Measurements from ENCODE around the gene HNF4A. TPM values are rescaled to one million over a fixed set of nuclear protein-coding genes. Genes with fewer than 3 reads are reported as not detected.

The HNF4A gene
- total and polyA plus RNA-seq, 9 donors: under 0.01 to 11.1 (median 0.10) TPM; not detected in 1

- no peak overlapping the region for H3K27ac ChIP-seq (ENCODE audit: low read length)
- WGBS (ENCODE audit: insufficient coverage): 63% methylated on average over 10 of the region's 21 CpGs
- peaks cover 5% of the 10 kb centered on the region for H3K27me3 ChIP-seq (ENCODE audit: control insufficient read depth, insufficient read depth, low read length)
- H3K4me1 ChIP-seq (ENCODE audit: control insufficient read depth, insufficient read depth, low read length): no peaks in the 10 kb centered on the region
- H3K4me3 ChIP-seq (ENCODE audit: low read length): no peak overlapping the region
- H3K9me3 ChIP-seq (replicated peaks; ENCODE audit: control insufficient read depth, low read depth, low read length): no peaks in the 10 kb centered on the region
- H3K36me3 ChIP-seq (ENCODE audit: control insufficient read depth, insufficient read depth, low read length): no peaks in the 10 kb centered on the region
- DNase-seq: no peak
These were observed 49.0 kb downstream of the HNF4A start for GRCh38 chr20:44404204-44405181.

GRCh38 chr20:44405257-44405656 is 49.8 kb downstream of the HNF4A start:
- WGBS (ENCODE audit: insufficient coverage): 72% methylated on average over 2 of the region's 6 CpGs
- no peak for DNase-seq
- H3K36me3 ChIP-seq (ENCODE audit: control insufficient read depth, insufficient read depth, low read length): no peaks in the 10 kb centered on the region
- H3K4me1 ChIP-seq (ENCODE audit: control insufficient read depth, insufficient read depth, low read length): no peaks in the 10 kb centered on the region
- no peak overlapping the region for H3K27ac ChIP-seq (ENCODE audit: low read length)
- H3K4me3 ChIP-seq (ENCODE audit: low read length): no peak overlapping the region
- H3K27me3 ChIP-seq (ENCODE audit: control insufficient read depth, insufficient read depth, low read length): peaks cover 5% of the 10 kb centered on the region
- H3K9me3 ChIP-seq (replicated peaks; ENCODE audit: control insufficient read depth, low read depth, low read length): no peaks in the 10 kb centered on the region

- 86% methylated on average over 19 of the region's 20 CpGs for WGBS (ENCODE audit: insufficient coverage)
- H3K4me1 ChIP-seq (ENCODE audit: control insufficient read depth, insufficient read depth, low read length): no peaks in the 10 kb centered on the region
- peaks cover 10% of the 10 kb centered on the region for H3K27me3 ChIP-seq (ENCODE audit: control insufficient read depth, insufficient read depth, low read length)
- no peak overlapping the region for H3K4me3 ChIP-seq (ENCODE audit: low read length)
- no peaks in the 10 kb centered on the region for H3K9me3 ChIP-seq (replicated peaks; ENCODE audit: control insufficient read depth, low read depth, low read length)
- no peaks in the 10 kb centered on the region for H3K36me3 ChIP-seq (ENCODE audit: control insufficient read depth, insufficient read depth, low read length)
- DNase-seq: no peak
- H3K27ac ChIP-seq (ENCODE audit: low read length): no peak overlapping the region
These were observed 50.5 kb downstream of the HNF4A start for GRCh38 chr20:44405785-44406571.

- Histone ChIP-seq H3K9me3 (replicated peaks; ENCODE audit: control insufficient read depth, low read depth, low read length) (no peaks in the 10 kb centered on the region), H3K4me1 (ENCODE audit: control insufficient read depth, insufficient read depth, low read length) (no peaks in the 10 kb centered on the region), H3K27ac (ENCODE audit: low read length) (no peak overlapping the region), H3K4me3 (ENCODE audit: low read length) (no peak overlapping the region), H3K27me3 (ENCODE audit: control insufficient read depth, insufficient read depth, low read length) (peaks cover 8% of the 10 kb centered on the region), H3K36me3 (ENCODE audit: control insufficient read depth, insufficient read depth, low read length) (no peaks in the 10 kb centered on the region)
- no peak for DNase-seq
- 80% methylated on average over 1 of the region's 7 CpGs for WGBS (ENCODE audit: insufficient coverage)
These were observed 51.2 kb downstream of the HNF4A start for GRCh38 chr20:44406572-44407137.

- DNase-seq: no peak
- H3K36me3 ChIP-seq (ENCODE audit: control insufficient read depth, insufficient read depth, low read length): no peaks in the 10 kb centered on the region
- peaks cover 10% of the 10 kb centered on the region for H3K27me3 ChIP-seq (ENCODE audit: control insufficient read depth, insufficient read depth, low read length)
- H3K4me3 ChIP-seq (ENCODE audit: low read length): no peak overlapping the region
- no peaks in the 10 kb centered on the region for H3K4me1 ChIP-seq (ENCODE audit: control insufficient read depth, insufficient read depth, low read length)
- no peak overlapping the region for H3K27ac ChIP-seq (ENCODE audit: low read length)
- H3K9me3 ChIP-seq (replicated peaks; ENCODE audit: control insufficient read depth, low read depth, low read length): no peaks in the 10 kb centered on the region
- WGBS (ENCODE audit: insufficient coverage): 75% methylated on average over 7 of the region's 14 CpGs
These were observed 52.1 kb downstream of the HNF4A start for GRCh38 chr20:44407402-44408184.

DNA sequence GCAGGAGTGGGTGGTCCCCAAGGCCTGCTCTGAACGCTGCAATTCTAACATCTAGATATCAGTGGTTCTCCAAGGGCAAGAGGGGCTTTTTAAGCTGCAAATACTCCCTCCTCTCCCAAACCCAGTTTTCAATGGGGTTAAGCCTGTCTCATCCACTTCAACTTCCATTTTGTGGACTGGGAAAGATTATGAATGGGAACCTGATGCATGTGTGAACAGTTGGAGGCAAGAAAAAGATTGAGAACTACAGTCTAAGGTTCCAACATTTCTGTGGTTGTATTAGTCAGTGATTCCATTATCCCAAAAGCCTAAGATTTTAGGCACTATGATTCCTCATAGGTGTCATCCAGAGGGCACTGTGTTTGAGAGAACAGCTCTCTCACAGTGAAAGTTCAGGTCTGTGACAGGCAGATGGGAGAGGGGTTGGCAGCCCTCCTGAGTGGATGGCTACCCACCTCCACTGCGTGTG is 53.7 kb downstream of the HNF4A start:
- no peaks in the 10 kb centered on the region for H3K4me1 ChIP-seq (ENCODE audit: control insufficient read depth, insufficient read depth, low read length)
- WGBS (ENCODE audit: insufficient coverage): no CpG with 5 or more reads among the region's 2 CpGs
- H3K4me3 ChIP-seq (ENCODE audit: low read length): no peak overlapping the region
- peaks cover 15% of the 10 kb centered on the region for H3K27me3 ChIP-seq (ENCODE audit: control insufficient read depth, insufficient read depth, low read length)
- H3K9me3 ChIP-seq (replicated peaks; ENCODE audit: control insufficient read depth, low read depth, low read length): no peaks in the 10 kb centered on the region
- no peak overlapping the region for H3K27ac ChIP-seq (ENCODE audit: low read length)
- no peaks in the 10 kb centered on the region for H3K36me3 ChIP-seq (ENCODE audit: control insufficient read depth, insufficient read depth, low read length)
- peak; percentile 13 for DNase-seq

DNA sequence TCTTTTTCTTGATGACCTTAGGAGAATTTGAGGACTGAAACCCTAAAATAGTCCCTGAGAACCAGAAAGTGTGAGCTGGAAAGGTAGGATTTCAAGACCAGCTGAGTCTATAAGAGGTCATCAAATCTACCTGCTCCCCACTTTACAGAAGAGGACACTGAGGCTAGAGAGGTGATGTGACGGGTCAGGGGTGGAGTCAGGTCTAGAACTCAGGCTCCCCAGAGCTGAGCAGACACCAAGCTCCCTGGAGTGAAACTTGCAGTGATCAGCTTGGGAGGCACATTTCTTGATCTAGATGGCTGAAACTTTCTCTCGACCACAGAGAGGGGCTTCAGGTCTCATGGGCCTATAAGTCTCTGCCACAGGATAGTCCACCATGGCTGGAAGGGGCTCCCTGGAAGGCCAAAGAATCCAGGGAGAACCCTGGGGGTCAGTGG is 55.1 kb downstream of the HNF4A start:
- Histone ChIP-seq H3K27me3 (ENCODE audit: control insufficient read depth, insufficient read depth, low read length) (peaks cover 16% of the 10 kb centered on the region), H3K4me3 (ENCODE audit: low read length) (no peak overlapping the region), H3K4me1 (ENCODE audit: control insufficient read depth, insufficient read depth, low read length) (no peaks in the 10 kb centered on the region), H3K9me3 (replicated peaks; ENCODE audit: control insufficient read depth, low read depth, low read length) (no peaks in the 10 kb centered on the region), H3K27ac (ENCODE audit: low read length) (no peak overlapping the region), H3K36me3 (ENCODE audit: control insufficient read depth, insufficient read depth, low read length) (no peaks in the 10 kb centered on the region)
- 88% methylated on average over 1 of the region's 2 CpGs for WGBS (ENCODE audit: insufficient coverage)
- DNase-seq: no peak

GRCh38 chr20:44411020-44411756 is 55.7 kb downstream of the HNF4A start:
- Histone ChIP-seq H3K27ac (ENCODE audit: low read length) (no peak overlapping the region), H3K36me3 (ENCODE audit: control insufficient read depth, insufficient read depth, low read length) (no peaks in the 10 kb centered on the region), H3K9me3 (replicated peaks; ENCODE audit: control insufficient read depth, low read depth, low read length) (no peaks in the 10 kb centered on the region), H3K4me3 (ENCODE audit: low read length) (no peak overlapping the region), H3K4me1 (ENCODE audit: control insufficient read depth, insufficient read depth, low read length) (no peaks in the 10 kb centered on the region), H3K27me3 (ENCODE audit: control insufficient read depth, insufficient read depth, low read length) (peaks cover 17% of the 10 kb centered on the region)
- no peak for DNase-seq
- WGBS (ENCODE audit: insufficient coverage): 91% methylated on average over 15 of the region's 28 CpGs

DNA sequence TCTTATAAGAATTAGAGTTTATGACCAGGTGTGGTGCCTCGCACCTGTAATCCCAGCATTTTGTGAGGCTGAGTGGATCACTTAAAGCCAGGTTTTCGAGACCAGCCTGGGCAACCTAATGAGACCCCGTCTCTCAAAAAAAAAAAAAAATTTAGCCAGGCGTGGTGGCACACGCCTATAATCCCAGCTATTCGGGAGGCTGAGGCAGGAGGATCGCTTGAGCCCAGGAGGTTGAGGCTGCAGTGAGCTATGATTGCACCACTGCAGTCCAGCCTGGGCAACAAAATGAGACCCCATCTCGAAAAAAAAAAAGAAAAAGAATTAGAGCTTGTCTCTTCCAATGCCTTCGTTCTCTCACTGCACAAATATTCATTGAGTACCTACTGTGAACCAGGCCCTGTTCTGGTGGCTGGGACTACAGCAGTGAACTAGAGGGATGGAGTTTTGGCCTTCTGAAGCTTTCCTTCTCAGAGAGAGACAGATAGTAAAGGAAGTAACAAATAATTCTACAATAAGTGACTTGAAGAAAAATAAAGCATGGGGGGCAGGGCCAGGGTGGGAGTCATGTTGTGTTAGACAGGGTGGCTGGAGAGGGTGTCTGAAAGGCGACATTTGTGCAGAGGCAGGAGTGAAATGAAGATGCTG is 56.4 kb downstream of the HNF4A start:
- no peaks in the 10 kb centered on the region for H3K4me1 ChIP-seq (ENCODE audit: control insufficient read depth, insufficient read depth, low read length)
- no peak for DNase-seq
- WGBS (ENCODE audit: insufficient coverage): 69% methylated on average over 9 of the region's 10 CpGs
- H3K36me3 ChIP-seq (ENCODE audit: control insufficient read depth, insufficient read depth, low read length): no peaks in the 10 kb centered on the region
- no peaks in the 10 kb centered on the region for H3K9me3 ChIP-seq (replicated peaks; ENCODE audit: control insufficient read depth, low read depth, low read length)
- peaks cover 17% of the 10 kb centered on the region for H3K27me3 ChIP-seq (ENCODE audit: control insufficient read depth, insufficient read depth, low read length)
- no peak overlapping the region for H3K4me3 ChIP-seq (ENCODE audit: low read length)
- H3K27ac ChIP-seq (ENCODE audit: low read length): no peak overlapping the region
